ENCODE measurements around the gene IL1R2. TPM values are rescaled to one million over a fixed set of nuclear protein-coding genes. Genes with fewer than 3 reads are reported as not detected.

Gene IL1R2
- total and polyA plus RNA-seq, 2 of the 13 experiments (the other 11 are each of a cell fraction or from before 2014, with no cell fraction given), result 3.6 to 7.3 TPM

DNA sequence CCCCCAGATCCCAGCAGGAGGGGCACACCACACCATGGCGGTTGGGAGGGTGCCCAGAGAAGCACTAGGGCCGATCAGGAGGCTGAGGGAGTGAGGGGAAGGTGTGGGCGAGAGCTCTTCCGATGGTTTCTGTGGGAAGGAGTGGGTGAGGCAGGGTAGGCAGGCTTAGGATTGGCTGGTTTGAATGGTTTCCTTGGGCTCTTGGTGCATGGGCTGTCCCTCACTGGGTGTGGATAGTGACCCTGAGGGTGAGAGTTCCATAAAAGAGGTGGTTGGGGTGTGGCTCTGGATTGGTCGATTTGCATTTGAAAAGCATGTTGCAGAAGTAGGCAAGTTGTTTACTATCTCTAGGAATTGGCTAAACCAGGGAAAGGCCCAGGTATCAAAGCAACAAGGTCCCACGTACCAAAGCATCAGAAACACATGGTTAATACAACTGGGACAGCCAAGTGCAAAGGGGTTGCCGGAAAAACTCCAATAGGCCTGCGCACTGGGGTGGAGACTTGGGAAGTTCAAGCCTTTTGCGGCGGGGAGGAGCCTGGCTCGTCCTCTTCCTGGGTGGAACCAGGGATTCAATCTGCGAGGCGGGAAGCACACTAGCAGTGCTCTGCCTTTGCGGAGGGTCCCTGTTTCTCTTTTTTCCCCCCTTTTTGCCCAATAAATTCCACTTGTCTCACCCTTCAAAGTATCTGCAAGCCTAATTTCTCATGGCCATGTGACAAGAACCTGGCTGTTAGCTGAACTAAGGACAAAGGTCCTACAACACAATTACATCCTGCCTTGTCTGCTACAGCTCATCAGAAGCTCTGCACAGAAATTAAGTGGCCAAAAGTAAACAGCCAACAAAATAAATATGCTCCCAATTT, 43.2 kb downstream of the IL1R2 start (continued):
- TF ChIP-seq, protein P1, sequence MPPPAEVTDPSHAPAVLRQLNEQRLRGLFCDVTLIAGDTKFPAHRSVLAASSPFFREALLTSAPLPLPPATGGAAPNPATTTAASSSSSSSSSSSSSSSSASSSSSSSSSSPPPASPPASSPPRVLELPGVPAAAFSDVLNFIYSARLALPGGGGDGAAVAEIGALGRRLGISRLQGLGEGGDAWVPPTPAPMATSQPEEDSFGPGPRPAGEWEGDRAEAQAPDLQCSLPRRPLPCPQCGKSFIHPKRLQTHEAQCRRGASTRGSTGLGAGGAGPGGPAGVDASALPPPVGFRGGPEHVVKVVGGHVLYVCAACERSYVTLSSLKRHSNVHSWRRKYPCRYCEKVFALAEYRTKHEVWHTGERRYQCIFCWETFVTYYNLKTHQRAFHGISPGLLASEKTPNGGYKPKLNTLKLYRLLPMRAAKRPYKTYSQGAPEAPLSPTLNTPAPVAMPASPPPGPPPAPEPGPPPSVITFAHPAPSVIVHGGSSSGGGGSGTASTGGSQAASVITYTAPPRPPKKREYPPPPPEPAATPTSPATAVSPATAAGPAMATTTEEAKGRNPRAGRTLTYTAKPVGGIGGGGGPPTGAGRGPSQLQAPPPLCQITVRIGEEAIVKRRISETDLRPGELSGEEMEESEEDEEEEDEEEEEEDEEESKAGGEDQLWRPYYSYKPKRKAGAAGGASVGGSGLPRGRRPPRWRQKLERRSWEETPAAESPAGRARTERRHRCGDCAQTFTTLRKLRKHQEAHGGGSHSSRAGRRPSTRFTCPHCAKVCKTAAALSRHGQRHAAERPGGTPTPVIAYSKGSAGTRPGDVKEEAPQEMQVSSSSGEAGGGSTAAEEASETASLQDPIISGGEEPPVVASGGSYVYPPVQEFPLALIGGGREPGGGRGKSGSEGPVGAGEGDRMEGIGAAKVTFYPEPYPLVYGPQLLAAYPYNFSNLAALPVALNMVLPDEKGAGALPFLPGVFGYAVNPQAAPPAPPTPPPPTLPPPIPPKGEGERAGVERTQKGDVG (CRISPR knock-in tag; IDR thresholded peaks at IDR 0.05; ENCODE audit: borderline replicate concordance), result peak; percentile 82; the same call in 1 of the 2 replicates
- TF ChIP-seq TAF1 (CRISPR knock-in tag; IDR thresholded peaks at IDR 0.05), result peak; percentile 28; the same call in 1 of the 2 replicates
- no peak for TF ChIP-seq ZNF83 (CRISPR knock-in tag; IDR thresholded peaks at IDR 0.05; ENCODE audit: borderline replicate concordance)
- TF ChIP-seq PAWR (CRISPR knock-in tag; IDR thresholded peaks at IDR 0.05; ENCODE audit: borderline replicate concordance), result no peak
- TF ChIP-seq POLR2G (IDR thresholded peaks at IDR 0.05; ENCODE audit: low read depth, low read length), result 0 out of 2 replicates have a peak, but pooled peaks have one; percentile 5
- TF ChIP-seq ZNF678 (CRISPR knock-in tag; IDR thresholded peaks at IDR 0.05), result 0 out of 2 replicates have a peak, but pooled peaks have one; percentile 39
- TF ChIP-seq, protein P2, sequence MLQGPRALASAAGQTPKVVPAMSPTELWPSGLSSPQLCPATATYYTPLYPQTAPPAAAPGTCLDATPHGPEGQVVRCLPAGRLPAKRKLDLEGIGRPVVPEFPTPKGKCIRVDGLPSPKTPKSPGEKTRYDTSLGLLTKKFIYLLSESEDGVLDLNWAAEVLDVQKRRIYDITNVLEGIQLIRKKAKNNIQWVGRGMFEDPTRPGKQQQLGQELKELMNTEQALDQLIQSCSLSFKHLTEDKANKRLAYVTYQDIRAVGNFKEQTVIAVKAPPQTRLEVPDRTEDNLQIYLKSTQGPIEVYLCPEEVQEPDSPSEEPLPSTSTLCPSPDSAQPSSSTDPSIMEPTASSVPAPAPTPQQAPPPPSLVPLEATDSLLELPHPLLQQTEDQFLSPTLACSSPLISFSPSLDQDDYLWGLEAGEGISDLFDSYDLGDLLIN (CRISPR knock-in tag; IDR thresholded peaks at IDR 0.05; ENCODE audit: borderline replicate concordance), result no peak
- peak; percentile 26; the same call in 1 of the 2 replicates for TF ChIP-seq SAP130 (CRISPR knock-in tag; IDR thresholded peaks at IDR 0.05; ENCODE audit: low read depth)
- TF ChIP-seq ZBTB38 (CRISPR knock-in tag; IDR thresholded peaks at IDR 0.05), result peak; percentile 74
- TF ChIP-seq, protein P3, sequence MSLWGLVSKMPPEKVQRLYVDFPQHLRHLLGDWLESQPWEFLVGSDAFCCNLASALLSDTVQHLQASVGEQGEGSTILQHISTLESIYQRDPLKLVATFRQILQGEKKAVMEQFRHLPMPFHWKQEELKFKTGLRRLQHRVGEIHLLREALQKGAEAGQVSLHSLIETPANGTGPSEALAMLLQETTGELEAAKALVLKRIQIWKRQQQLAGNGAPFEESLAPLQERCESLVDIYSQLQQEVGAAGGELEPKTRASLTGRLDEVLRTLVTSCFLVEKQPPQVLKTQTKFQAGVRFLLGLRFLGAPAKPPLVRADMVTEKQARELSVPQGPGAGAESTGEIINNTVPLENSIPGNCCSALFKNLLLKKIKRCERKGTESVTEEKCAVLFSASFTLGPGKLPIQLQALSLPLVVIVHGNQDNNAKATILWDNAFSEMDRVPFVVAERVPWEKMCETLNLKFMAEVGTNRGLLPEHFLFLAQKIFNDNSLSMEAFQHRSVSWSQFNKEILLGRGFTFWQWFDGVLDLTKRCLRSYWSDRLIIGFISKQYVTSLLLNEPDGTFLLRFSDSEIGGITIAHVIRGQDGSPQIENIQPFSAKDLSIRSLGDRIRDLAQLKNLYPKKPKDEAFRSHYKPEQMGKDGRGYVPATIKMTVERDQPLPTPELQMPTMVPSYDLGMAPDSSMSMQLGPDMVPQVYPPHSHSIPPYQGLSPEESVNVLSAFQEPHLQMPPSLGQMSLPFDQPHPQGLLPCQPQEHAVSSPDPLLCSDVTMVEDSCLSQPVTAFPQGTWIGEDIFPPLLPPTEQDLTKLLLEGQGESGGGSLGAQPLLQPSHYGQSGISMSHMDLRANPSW (CRISPR knock-in tag; IDR thresholded peaks at IDR 0.05; ENCODE audit: borderline replicate concordance), result 0 out of 2 replicates have a peak, but pooled peaks have one; percentile 54
- peak; percentile 79; the same call in 1 of the 2 replicates for TF ChIP-seq SMAD1 (CRISPR knock-in tag; IDR thresholded peaks at IDR 0.05; ENCODE audit: borderline replicate concordance, low read depth)
- TF ChIP-seq, protein P4, sequence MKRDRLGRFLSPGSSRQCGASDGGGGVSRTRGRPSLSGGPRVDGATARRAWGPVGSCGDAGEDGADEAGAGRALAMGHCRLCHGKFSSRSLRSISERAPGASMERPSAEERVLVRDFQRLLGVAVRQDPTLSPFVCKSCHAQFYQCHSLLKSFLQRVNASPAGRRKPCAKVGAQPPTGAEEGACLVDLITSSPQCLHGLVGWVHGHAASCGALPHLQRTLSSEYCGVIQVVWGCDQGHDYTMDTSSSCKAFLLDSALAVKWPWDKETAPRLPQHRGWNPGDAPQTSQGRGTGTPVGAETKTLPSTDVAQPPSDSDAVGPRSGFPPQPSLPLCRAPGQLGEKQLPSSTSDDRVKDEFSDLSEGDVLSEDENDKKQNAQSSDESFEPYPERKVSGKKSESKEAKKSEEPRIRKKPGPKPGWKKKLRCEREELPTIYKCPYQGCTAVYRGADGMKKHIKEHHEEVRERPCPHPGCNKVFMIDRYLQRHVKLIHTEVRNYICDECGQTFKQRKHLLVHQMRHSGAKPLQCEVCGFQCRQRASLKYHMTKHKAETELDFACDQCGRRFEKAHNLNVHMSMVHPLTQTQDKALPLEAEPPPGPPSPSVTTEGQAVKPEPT (CRISPR knock-in tag; IDR thresholded peaks at IDR 0.05; ENCODE audit: low read depth), result 0 out of 2 replicates have a peak, but pooled peaks have one; percentile 64
- TF ChIP-seq, protein P5, sequence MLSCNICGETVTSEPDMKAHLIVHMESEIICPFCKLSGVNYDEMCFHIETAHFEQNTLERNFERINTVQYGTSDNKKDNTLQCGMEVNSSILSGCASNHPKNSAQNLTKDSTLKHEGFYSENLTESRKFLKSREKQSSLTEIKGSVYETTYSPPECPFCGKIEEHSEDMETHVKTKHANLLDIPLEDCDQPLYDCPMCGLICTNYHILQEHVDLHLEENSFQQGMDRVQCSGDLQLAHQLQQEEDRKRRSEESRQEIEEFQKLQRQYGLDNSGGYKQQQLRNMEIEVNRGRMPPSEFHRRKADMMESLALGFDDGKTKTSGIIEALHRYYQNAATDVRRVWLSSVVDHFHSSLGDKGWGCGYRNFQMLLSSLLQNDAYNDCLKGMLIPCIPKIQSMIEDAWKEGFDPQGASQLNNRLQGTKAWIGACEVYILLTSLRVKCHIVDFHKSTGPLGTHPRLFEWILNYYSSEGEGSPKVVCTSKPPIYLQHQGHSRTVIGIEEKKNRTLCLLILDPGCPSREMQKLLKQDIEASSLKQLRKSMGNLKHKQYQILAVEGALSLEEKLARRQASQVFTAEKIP (CRISPR knock-in tag; IDR thresholded peaks at IDR 0.05; ENCODE audit: borderline replicate concordance), result 0 out of 2 replicates have a peak, but pooled peaks have one; percentile 64
- TF ChIP-seq, protein P6, sequence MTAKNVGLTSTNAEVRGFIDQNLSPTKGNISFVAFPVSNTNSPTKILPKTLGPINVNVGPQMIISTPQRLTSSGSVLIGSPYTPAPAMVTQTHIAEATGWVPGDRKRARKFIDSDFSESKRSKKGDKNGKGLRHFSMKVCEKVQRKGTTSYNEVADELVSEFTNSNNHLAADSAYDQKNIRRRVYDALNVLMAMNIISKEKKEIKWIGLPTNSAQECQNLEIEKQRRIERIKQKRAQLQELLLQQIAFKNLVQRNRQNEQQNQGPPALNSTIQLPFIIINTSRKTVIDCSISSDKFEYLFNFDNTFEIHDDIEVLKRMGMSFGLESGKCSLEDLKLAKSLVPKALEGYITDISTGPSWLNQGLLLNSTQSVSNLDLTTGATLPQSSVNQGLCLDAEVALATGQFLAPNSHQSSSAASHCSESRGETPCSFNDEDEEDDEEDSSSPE (CRISPR knock-in tag; IDR thresholded peaks at IDR 0.05), result peak; percentile 52
